ENCODE measurements around the gene INO80D. TPM values are rescaled to one million over a fixed set of nuclear protein-coding genes. Genes with fewer than 3 reads are reported as not detected.
"Not testable (repeated sequence)": the region's sequence is repeated elsewhere in the genome, so short reads cannot be mapped to it uniquely, and the experiment has no call there.

The INO80D gene
- total RNA-seq, 1 experiment from 2014 or later = 14.4 TPM

DNA sequence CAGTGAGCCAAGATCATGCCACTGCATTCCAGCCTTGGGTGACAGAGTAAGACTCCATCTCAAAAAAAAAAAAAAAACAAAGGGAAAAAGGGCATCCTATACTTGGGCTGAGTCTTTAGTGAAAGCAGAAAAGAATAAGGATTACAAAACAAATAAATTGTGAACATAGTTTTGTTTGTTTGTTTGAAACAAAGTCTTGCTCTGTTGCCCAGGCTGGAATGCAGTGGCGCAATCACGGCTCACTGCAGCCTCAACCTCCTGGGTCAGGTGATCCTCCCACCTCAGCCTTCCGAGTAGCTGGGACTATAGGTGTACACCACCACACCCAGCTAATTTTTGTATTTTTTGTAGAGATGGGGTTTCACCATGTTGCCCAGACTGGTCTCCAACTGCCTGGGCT is 36.6 kb upstream of the INO80D start:
- CTCF ChIA-PET; intact Hi-C loops (cut with micrococcal nuclease); H3K27ac ChIP-seq (ENCODE audit: low read depth, low read length); H4K20me1 ChIP-seq (ENCODE audit: insufficient read depth); H3K9ac ChIP-seq (ENCODE audit: low read length); DNase-seq (ENCODE audit: low read depth, low spot score); H3K9me2 ChIP-seq (ENCODE audit: insufficient read depth); RAD21 ChIA-PET (ENCODE audit: low non-redundant PET in 1 of 2, low total read pairs in 2 of 2, uncharacterized antibody in 2 of 2, unreplicated experiment in 2 of 2); H3K27me3 ChIP-seq (ENCODE audit: insufficient read depth, low read length); BruUV-seq (replicated peaks); POLR2A ChIA-PET; H2AFZ ChIP-seq (ENCODE audit: low read depth, low read length, poor library complexity, severe bottlenecking); ATAC-seq; H3K4me2 ChIP-seq (ENCODE audit: low read length); H3K4me1 ChIP-seq (ENCODE audit: control insufficient read depth in 1 of 2, insufficient read depth in 2 of 2, low read length in 2 of 2); H3K4me3 ChIP-seq (replicated peaks in 1 of 2; ENCODE audit: low read depth in 1 of 2, low read length in 2 of 2); H3K79me2 ChIP-seq (ENCODE audit: insufficient read depth, low read length); H3K9me3 ChIP-seq (ENCODE audit: control insufficient read depth in 1 of 2, insufficient read depth in 1 of 2, low read depth in 1 of 2, low read length in 2 of 2): not testable (repeated sequence)
- H3K36me3 ChIP-seq (ENCODE audit: control insufficient read depth in 1 of 2, insufficient read depth in 2 of 2, low read length in 2 of 2) = peaks cover 11 to 36% of the 10 kb centered on the region in 2 experiments

DNA sequence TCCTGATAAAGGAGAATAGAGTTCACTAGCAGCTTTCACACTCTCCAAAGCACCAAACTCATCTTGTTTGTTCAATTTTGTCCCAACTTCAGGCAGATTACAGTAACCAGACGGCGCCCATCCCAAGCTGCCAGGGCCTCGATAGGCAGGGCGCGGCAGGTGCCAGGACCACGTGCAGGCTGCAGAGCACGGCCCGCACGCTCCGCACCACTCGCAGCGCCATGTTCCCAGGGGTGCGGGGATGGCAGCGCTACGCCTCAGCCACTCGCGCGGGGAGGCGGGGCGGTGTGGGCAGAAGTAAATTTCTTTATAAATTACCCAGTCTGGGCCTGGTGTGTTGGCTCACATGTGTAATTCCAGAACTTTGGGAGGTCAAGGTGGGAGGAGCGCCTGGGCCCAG is 30.3 kb upstream of the INO80D start:
- peaks cover 3 to 4% of the 10 kb centered on the region in 2 experiments; a peak in 2 of 4 replicates for H3K36me3 ChIP-seq (ENCODE audit: control insufficient read depth in 1 of 2, insufficient read depth in 2 of 2, low read length in 2 of 2)
- H3K79me2 ChIP-seq (ENCODE audit: insufficient read depth, low read length) = no peaks in the 10 kb centered on the region
- no peaks in the 10 kb centered on the region for H3K9me2 ChIP-seq (ENCODE audit: insufficient read depth)
- no peak overlapping the region for H3K27ac ChIP-seq (ENCODE audit: low read depth, low read length)
- DNase-seq (ENCODE audit: low read depth, low spot score) (no peak), ATAC-seq (no peak)
- no peaks in the 10 kb centered on the region for H3K27me3 ChIP-seq (ENCODE audit: insufficient read depth, low read length)
- peaks cover 3% of the 10 kb centered on the region; the same call in 1 of the 2 replicates for H4K20me1 ChIP-seq (ENCODE audit: insufficient read depth)
- no TSS peak for BruUV-seq (replicated peaks)
- no peaks in the 10 kb centered on the region for H3K4me1 ChIP-seq (ENCODE audit: control insufficient read depth in 1 of 2, insufficient read depth in 2 of 2, low read length in 2 of 2)
- intact Hi-C loops (cut with micrococcal nuclease) = no loop called here
- no peaks in the 10 kb centered on the region for H3K9me3 ChIP-seq (ENCODE audit: control insufficient read depth in 1 of 2, insufficient read depth in 1 of 2, low read depth in 1 of 2, low read length in 2 of 2)
- ChIA-PET RAD21 (ENCODE audit: low non-redundant PET in 1 of 2, low total read pairs in 2 of 2, uncharacterized antibody in 2 of 2, unreplicated experiment in 2 of 2) (no interaction called here), CTCF (no interaction called here), POLR2A (no interaction called here)
- no peak overlapping the region for H3K4me3 ChIP-seq (replicated peaks in 1 of 2; ENCODE audit: low read depth in 1 of 2, low read length in 2 of 2)
- H3K9ac ChIP-seq (ENCODE audit: low read length) = no peak overlapping the region
- no peak overlapping the region for H3K4me2 ChIP-seq (ENCODE audit: low read length)
- H2AFZ ChIP-seq (ENCODE audit: low read depth, low read length, poor library complexity, severe bottlenecking) = no peak overlapping the region
- TF ChIP-seq SIN3A (IDR thresholded peaks at IDR 0.05; ENCODE audit: low read depth) = no peak
- no peak for TF ChIP-seq YY1 (IDR thresholded peaks at IDR 0.05; ENCODE audit: extremely low read depth, insufficient replicate concordance, low read depth, low read length)
- no peak for TF ChIP-seq TCF7L2 (IDR thresholded peaks at IDR 0.05; ENCODE audit: borderline replicate concordance, extremely low read depth, insufficient read depth, insufficient read length)
- TF ChIP-seq SRF (IDR thresholded peaks at IDR 0.05; ENCODE audit: low read depth) = no peak
- no peak for TF ChIP-seq EGR1 (IDR thresholded peaks at IDR 0.05; ENCODE audit: low read depth)
- TF ChIP-seq, protein P1, sequence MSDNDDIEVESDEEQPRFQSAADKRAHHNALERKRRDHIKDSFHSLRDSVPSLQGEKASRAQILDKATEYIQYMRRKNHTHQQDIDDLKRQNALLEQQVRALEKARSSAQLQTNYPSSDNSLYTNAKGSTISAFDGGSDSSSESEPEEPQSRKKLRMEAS (IDR thresholded peaks at IDR 0.05) = no peak
- TF ChIP-seq CEBPB (IDR thresholded peaks at IDR 0.05; ENCODE audit: low read depth) = no peak
- TF ChIP-seq, protein P2, sequence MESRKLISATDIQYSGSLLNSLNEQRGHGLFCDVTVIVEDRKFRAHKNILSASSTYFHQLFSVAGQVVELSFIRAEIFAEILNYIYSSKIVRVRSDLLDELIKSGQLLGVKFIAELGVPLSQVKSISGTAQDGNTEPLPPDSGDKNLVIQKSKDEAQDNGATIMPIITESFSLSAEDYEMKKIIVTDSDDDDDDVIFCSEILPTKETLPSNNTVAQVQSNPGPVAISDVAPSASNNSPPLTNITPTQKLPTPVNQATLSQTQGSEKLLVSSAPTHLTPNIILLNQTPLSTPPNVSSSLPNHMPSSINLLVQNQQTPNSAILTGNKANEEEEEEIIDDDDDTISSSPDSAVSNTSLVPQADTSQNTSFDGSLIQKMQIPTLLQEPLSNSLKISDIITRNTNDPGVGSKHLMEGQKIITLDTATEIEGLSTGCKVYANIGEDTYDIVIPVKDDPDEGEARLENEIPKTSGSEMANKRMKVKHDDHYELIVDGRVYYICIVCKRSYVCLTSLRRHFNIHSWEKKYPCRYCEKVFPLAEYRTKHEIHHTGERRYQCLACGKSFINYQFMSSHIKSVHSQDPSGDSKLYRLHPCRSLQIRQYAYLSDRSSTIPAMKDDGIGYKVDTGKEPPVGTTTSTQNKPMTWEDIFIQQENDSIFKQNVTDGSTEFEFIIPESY (IDR thresholded peaks at IDR 0.05; ENCODE audit: extremely low read depth, insufficient replicate concordance, low read length) = no peak
- no peak for TF ChIP-seq POLR2AphosphoS5 (IDR thresholded peaks at IDR 0.05; ENCODE audit: low read depth, low read length)
- TF ChIP-seq, protein P3, sequence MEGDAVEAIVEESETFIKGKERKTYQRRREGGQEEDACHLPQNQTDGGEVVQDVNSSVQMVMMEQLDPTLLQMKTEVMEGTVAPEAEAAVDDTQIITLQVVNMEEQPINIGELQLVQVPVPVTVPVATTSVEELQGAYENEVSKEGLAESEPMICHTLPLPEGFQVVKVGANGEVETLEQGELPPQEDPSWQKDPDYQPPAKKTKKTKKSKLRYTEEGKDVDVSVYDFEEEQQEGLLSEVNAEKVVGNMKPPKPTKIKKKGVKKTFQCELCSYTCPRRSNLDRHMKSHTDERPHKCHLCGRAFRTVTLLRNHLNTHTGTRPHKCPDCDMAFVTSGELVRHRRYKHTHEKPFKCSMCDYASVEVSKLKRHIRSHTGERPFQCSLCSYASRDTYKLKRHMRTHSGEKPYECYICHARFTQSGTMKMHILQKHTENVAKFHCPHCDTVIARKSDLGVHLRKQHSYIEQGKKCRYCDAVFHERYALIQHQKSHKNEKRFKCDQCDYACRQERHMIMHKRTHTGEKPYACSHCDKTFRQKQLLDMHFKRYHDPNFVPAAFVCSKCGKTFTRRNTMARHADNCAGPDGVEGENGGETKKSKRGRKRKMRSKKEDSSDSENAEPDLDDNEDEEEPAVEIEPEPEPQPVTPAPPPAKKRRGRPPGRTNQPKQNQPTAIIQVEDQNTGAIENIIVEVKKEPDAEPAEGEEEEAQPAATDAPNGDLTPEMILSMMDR (IDR thresholded peaks at IDR 0.05 in 2 of 3, conservative IDR thresholded peaks at IDR 0.05 in 1 of 3; ENCODE audit: borderline replicate concordance in 1 of 3, insufficient read depth in 1 of 3, low read depth in 2 of 3, low read length in 2 of 3) = no peak
- no peak for TF ChIP-seq EZH2 (IDR thresholded peaks at IDR 0.05)
- TF ChIP-seq POLR2A (IDR thresholded peaks at IDR 0.05; ENCODE audit: borderline replicate concordance, extremely low read depth, insufficient read depth, insufficient read length) = no peak
- TF ChIP-seq FOSL1 (IDR thresholded peaks at IDR 0.05; ENCODE audit: low read depth) = no peak
- TF ChIP-seq CBX3 (IDR thresholded peaks at IDR 0.05; ENCODE audit: low read depth) = no peak

Data from HCT116 (cell line).